Measurements from ENCODE around the gene PCDHGC4.

The PCDHGC4 gene

GRCh38 chr5:141487131-141487530 is 2.3 kb downstream of the PCDHGC4 start:
- Histone ChIP-seq H3K9me3 (ENCODE audit: insufficient read depth, low read length) (no peaks in the 10 kb centered on the region), H3K27me3 (ENCODE audit: low read depth, low read length) (peaks cover 13% of the 10 kb centered on the region), H3K4me1 (ENCODE audit: low read length) (no peaks in the 10 kb centered on the region), H3K4me2 (ENCODE audit: low read length) (no peak overlapping the region), H3K36me3 (replicated peaks; ENCODE audit: low read depth, low read length) (no peaks in the 10 kb centered on the region), H4K20me1 (ENCODE audit: insufficient read depth, low read length) (no peaks in the 10 kb centered on the region), H3K27ac (ENCODE audit: low read length) (no peak overlapping the region), H2AFZ (ENCODE audit: low read depth, low read length) (no peak overlapping the region), H3K9ac (ENCODE audit: low read length) (no peak overlapping the region), H3K4me3 (ENCODE audit: low read length) (no peak overlapping the region), H3K79me2 (ENCODE audit: low read length) (no peaks in the 10 kb centered on the region)
- no peak for TF ChIP-seq CTCF (IDR thresholded peaks at IDR 0.05; ENCODE audit: low read depth, low read length)
- no peak for TF ChIP-seq EZH2phosphoT487 (IDR thresholded peaks at IDR 0.05; ENCODE audit: low read depth)

GRCh38 chr5:141488591-141489561 is 4.0 kb downstream of the PCDHGC4 start, which contains the start of gene PCDHGC5:
Gene PCDHGC5 (plus strand): TSS chr5:141489081. CDS start chr5:141489241, 160 bp downstream.
- Histone ChIP-seq H3K36me3 (replicated peaks; ENCODE audit: low read depth, low read length) (no peaks in the 10 kb centered on the region), H3K4me3 (ENCODE audit: low read length) (no peak within 1 kb of the TSS), H3K9ac (ENCODE audit: low read length) (no peak within 1 kb of the TSS), H3K27ac (ENCODE audit: low read length) (no peak within 1 kb of the TSS), H3K27me3 (ENCODE audit: low read depth, low read length) (peaks cover 11% of the 10 kb centered on the region), H3K4me2 (ENCODE audit: low read length) (no peak within 1 kb of the TSS), H2AFZ (ENCODE audit: low read depth, low read length) (no peak within 1 kb of the TSS), H3K9me3 (ENCODE audit: insufficient read depth, low read length) (no peaks in the 10 kb centered on the region), H4K20me1 (ENCODE audit: insufficient read depth, low read length) (no peaks in the 10 kb centered on the region), H3K79me2 (ENCODE audit: low read length) (no peaks in the 10 kb centered on the region), H3K4me1 (ENCODE audit: low read length) (no peaks in the 10 kb centered on the region)
- no peak for TF ChIP-seq CTCF (IDR thresholded peaks at IDR 0.05; ENCODE audit: low read depth, low read length)
- TF ChIP-seq EZH2phosphoT487 (IDR thresholded peaks at IDR 0.05; ENCODE audit: low read depth) = no peak

- TF ChIP-seq EZH2phosphoT487 (IDR thresholded peaks at IDR 0.05; ENCODE audit: low read depth) (no peak), CTCF (IDR thresholded peaks at IDR 0.05; ENCODE audit: low read depth, low read length) (no peak)
- no peak overlapping the region for H3K27ac ChIP-seq (ENCODE audit: low read length)
- no peaks in the 10 kb centered on the region for H3K79me2 ChIP-seq (ENCODE audit: low read length)
- no peaks in the 10 kb centered on the region for H3K36me3 ChIP-seq (replicated peaks; ENCODE audit: low read depth, low read length)
- H3K4me1 ChIP-seq (ENCODE audit: low read length) = no peaks in the 10 kb centered on the region
- H3K4me3 ChIP-seq (ENCODE audit: low read length) = no peak overlapping the region
- H3K9ac ChIP-seq (ENCODE audit: low read length) = no peak overlapping the region
- H3K27me3 ChIP-seq (ENCODE audit: low read depth, low read length) = peaks cover 6% of the 10 kb centered on the region; the same call in 1 of the 2 replicates
- H2AFZ ChIP-seq (ENCODE audit: low read depth, low read length) = no peak overlapping the region
- no peaks in the 10 kb centered on the region for H4K20me1 ChIP-seq (ENCODE audit: insufficient read depth, low read length)
- no peak overlapping the region for H3K4me2 ChIP-seq (ENCODE audit: low read length)
- H3K9me3 ChIP-seq (ENCODE audit: insufficient read depth, low read length) = no peaks in the 10 kb centered on the region
Measured at GRCh38 chr5:141489841-141490240, 5.0 kb downstream of the PCDHGC4 start.

- no peaks in the 10 kb centered on the region for H3K9me3 ChIP-seq (ENCODE audit: insufficient read depth, low read length)
- H3K79me2 ChIP-seq (ENCODE audit: low read length) = no peaks in the 10 kb centered on the region
- H3K36me3 ChIP-seq (replicated peaks; ENCODE audit: low read depth, low read length) = no peaks in the 10 kb centered on the region
- H3K4me3 ChIP-seq (ENCODE audit: low read length) = no peak overlapping the region
- H3K4me2 ChIP-seq (ENCODE audit: low read length) = no peak overlapping the region
- no peak overlapping the region for H3K9ac ChIP-seq (ENCODE audit: low read length)
- no peaks in the 10 kb centered on the region for H3K4me1 ChIP-seq (ENCODE audit: low read length)
- no peak overlapping the region for H3K27ac ChIP-seq (ENCODE audit: low read length)
- peaks cover 3% of the 10 kb centered on the region; the same call in 1 of the 2 replicates for H3K27me3 ChIP-seq (ENCODE audit: low read depth, low read length)
- no peak for TF ChIP-seq EZH2phosphoT487 (IDR thresholded peaks at IDR 0.05; ENCODE audit: low read depth)
- TF ChIP-seq CTCF (IDR thresholded peaks at IDR 0.05; ENCODE audit: low read depth, low read length) = no peak
- no peaks in the 10 kb centered on the region for H4K20me1 ChIP-seq (ENCODE audit: insufficient read depth, low read length)
- no peak overlapping the region for H2AFZ ChIP-seq (ENCODE audit: low read depth, low read length)
Measured at GRCh38 chr5:141490271-141490670, 5.4 kb downstream of the PCDHGC4 start.

Data from OCI-LY3 (cell line).